OCI-LY3 (cell line): ENCODE results near the gene GSE1.

Experiments
- H2AFZ ChIP-seq: fragments of 200-600, 300-600 bp; shearing (Covaris generic); 2 replicates; pipeline ENCODE4 v1.6.0; 2014; ENCODE audit warnings: antibody characterized with exemption, low read depth, low read length
- H3K27ac ChIP-seq: fragments of 200-600, 300-600 bp; sonication (generic); 2 replicates; pipeline ENCODE4 v1.5.1; 2014; ENCODE audit warnings: mild to moderate bottlenecking, low read length, moderate library complexity, mixed read lengths
- H3K27me3 ChIP-seq: fragments of 200-600, 300-600 bp; sonication (generic); 2 replicates; pipeline ENCODE4 v1.6.1; 2014; ENCODE audit warnings: low read depth, low read length, mixed read lengths
- H3K36me3 ChIP-seq: fragments of 200-600, 300-600 bp; sonication (generic); replicated peaks from 2 replicates; pipeline ENCODE3; 2014; ENCODE audit warnings: low read depth, low read length, mixed read lengths
- H3K4me1 ChIP-seq: fragments of 300-600, 200-600 bp; sonication (generic); 2 replicates; pipeline ENCODE4 v1.6.1; 2014; ENCODE audit warnings: low read length, mixed read lengths
- H3K4me2 ChIP-seq: fragments of 200-600, 300-600 bp; sonication (generic); 2 replicates; pipeline ENCODE4 v1.6.1; 2014; ENCODE audit warnings: low read length, mixed read lengths
- H3K4me3 ChIP-seq: fragments of 300-600, 200-600 bp; sonication (generic); 2 replicates; pipeline ENCODE4 v1.5.1; 2014; ENCODE audit warnings: antibody characterized with exemption, mild to moderate bottlenecking, low read length, moderate library complexity
- H3K79me2 ChIP-seq: fragments of 300-600, 200-600 bp; shearing (Covaris generic); 2 replicates; pipeline ENCODE4 v1.6.1; 2014; ENCODE audit warnings: mild to moderate bottlenecking, low read length, mixed read lengths
- H3K9ac ChIP-seq: fragments of 300-600, 200-600 bp; shearing (Covaris generic); 2 replicates; pipeline ENCODE4 v1.6.0; 2014; ENCODE audit warnings: mild to moderate bottlenecking, low read length, moderate library complexity
- H3K9me3 ChIP-seq: fragments of 200-600, 300-600 bp; shearing (Covaris generic); 2 replicates; pipeline ENCODE4 v1.6.1; 2014; ENCODE audit warnings: low read length, mixed read lengths; ENCODE audit not compliant: insufficient read depth
- H4K20me1 ChIP-seq: fragments of 200-600, 300-600 bp; sonication (generic); 2 replicates; pipeline ENCODE4 v1.6.1; 2016; ENCODE audit warnings: low read length, mixed read lengths; ENCODE audit not compliant: insufficient read depth
- CTCF ChIP-seq: fragments of 200-600, 300-600 bp; sonication (generic); IDR thresholded peaks from 2 replicates; pipeline ENCODE4 v1.5.1; 2014; ENCODE audit warnings: antibody characterized with exemption, low read length, low read depth
- EZH2phosphoT487 ChIP-seq: fragments of 200-600 bp; shearing (Covaris generic); IDR thresholded peaks from 2 replicates; pipeline ENCODE4 v1.6.1; 2018; ENCODE audit warnings: antibody characterized with exemption, mixed run types, low read depth

Gene GSE1

GRCh38 chr16:85688586-85689284 is 75.6 kb downstream of the GSE1 start, which contains the start of gene GINS2:
TSS of gene GINS2 (minus strand) at chr16:85688954. CDS start at chr16:85688898, 56 bp downstream.
- no peak within 1 kb of the TSS for H2AFZ ChIP-seq

GRCh38 chr16:85689285-85689949 is 76.3 kb downstream of the GSE1 start:
- TF ChIP-seq CTCF (no peak), EZH2phosphoT487 (no peak)
- Histone ChIP-seq H3K4me1 (peaks cover 10% of the 10 kb centered on the region), H4K20me1 (peaks cover under 1% of the 10 kb centered on the region; the same call in 1 of the 2 replicates), H3K9ac (peak overlapping the region; percentile 9; the same call in 1 of the 2 replicates), H3K36me3 (peaks cover 14% of the 10 kb centered on the region), H3K4me2 (peak overlapping the region; percentile 45), H3K27ac (no peak overlapping the region), H3K27me3 (0 out of 2 replicates have a peak, but pooled peaks cover 6% of the 10 kb centered on the region), H3K9me3 (no peaks in the 10 kb centered on the region), H2AFZ (no peak overlapping the region), H3K4me3 (peak overlapping the region; percentile 69), H3K79me2 (peaks cover 17% of the 10 kb centered on the region)

More at GRCh38 chr16:85688586-85689284, 75.6 kb downstream of the GSE1 start, which contains the start of gene GINS2:
- H3K4me3 ChIP-seq, result peak within 1 kb of the TSS; percentile 97
- no peak for TF ChIP-seq CTCF
- H3K4me1 ChIP-seq, result peaks cover 10% of the 10 kb centered on the region
- peak within 1 kb of the TSS; percentile 85 for H3K9ac ChIP-seq
- peak within 1 kb of the TSS; percentile 64 for H3K4me2 ChIP-seq
- H3K79me2 ChIP-seq, result peaks cover 17% of the 10 kb centered on the region
- 0 out of 2 replicates have a peak within 1 kb of the TSS, but pooled peaks have one; percentile 24 for H3K27ac ChIP-seq
- H4K20me1 ChIP-seq, result peaks cover 8% of the 10 kb centered on the region
- H3K36me3 ChIP-seq, result peaks cover 18% of the 10 kb centered on the region
- H3K9me3 ChIP-seq, result no peaks in the 10 kb centered on the region
- 0 out of 2 replicates have a peak, but pooled peaks cover 6% of the 10 kb centered on the region for H3K27me3 ChIP-seq

- no peak for TF ChIP-seq CTCF
- TF ChIP-seq EZH2phosphoT487, result no peak
- Histone ChIP-seq H3K27me3 (0 out of 2 replicates have a peak, but pooled peaks cover 9% of the 10 kb centered on the region), H2AFZ (no peak overlapping the region), H3K79me2 (peaks cover 17% of the 10 kb centered on the region), H3K9ac (no peak overlapping the region), H3K9me3 (no peaks in the 10 kb centered on the region), H4K20me1 (no peaks in the 10 kb centered on the region), H3K4me3 (no peak overlapping the region), H3K4me2 (no peak overlapping the region), H3K36me3 (peaks cover 12% of the 10 kb centered on the region), H3K27ac (no peak overlapping the region), H3K4me1 (peaks cover 10% of the 10 kb centered on the region)
Observed at GRCh38 chr16:85689950-85690320, 76.8 kb downstream of the GSE1 start.

GRCh38 chr16:85690469-85691064 is 77.4 kb downstream of the GSE1 start:
- H3K4me3 ChIP-seq, result no peak overlapping the region
- no peak overlapping the region for H3K27ac ChIP-seq
- no peaks in the 10 kb centered on the region for H3K9me3 ChIP-seq
- H4K20me1 ChIP-seq, result no peaks in the 10 kb centered on the region
- no peak overlapping the region for H3K9ac ChIP-seq
- no peak overlapping the region for H2AFZ ChIP-seq
- peaks cover 10% of the 10 kb centered on the region for H3K4me1 ChIP-seq
- H3K4me2 ChIP-seq, result no peak overlapping the region
- peaks cover 17% of the 10 kb centered on the region for H3K79me2 ChIP-seq
- 0 out of 2 replicates have a peak, but pooled peaks cover 11% of the 10 kb centered on the region for H3K27me3 ChIP-seq
- TF ChIP-seq EZH2phosphoT487, result no peak
- TF ChIP-seq CTCF, result no peak
- H3K36me3 ChIP-seq, result peaks cover 12% of the 10 kb centered on the region
